ENCODE results near the gene ADGRF5. TPM values are rescaled to one million over a fixed set of nuclear protein-coding genes. Genes with fewer than 3 reads are reported as not detected.
"Not testable (repeated sequence)": the region's sequence is repeated elsewhere in the genome, so short reads cannot be mapped to it uniquely, and the experiment has no call there.

Gene ADGRF5
- total RNA-seq, 1 donor from 2014 or later: 48.0 TPM

- intact Hi-C loops (cut with DNase I): no loop called here
- ATAC-seq (no peak), DNase-seq (ENCODE audit: missing footprints) (no peak)
Observed at GRCh38 chr6:46901882-46902314, 19.8 kb downstream of the ADGRF5 start.

- DNase-seq (ENCODE audit: missing footprints) (no peak), ATAC-seq (no peak)
- intact Hi-C loops (cut with DNase I): no loop called here
Observed at GRCh38 chr6:46900266-46900665, 21.5 kb downstream of the ADGRF5 start.

- no peak for DNase-seq (ENCODE audit: missing footprints)
- intact Hi-C loops (cut with DNase I): no loop called here
- ATAC-seq: no peak
Observed at GRCh38 chr6:46899659-46900058, 22.1 kb downstream of the ADGRF5 start.

GRCh38 chr6:46898006-46898405 lies 23.7 kb downstream of the ADGRF5 start:
- DNase-seq (ENCODE audit: missing footprints): no peak
- intact Hi-C loops (cut with DNase I): no loop called here
- no peak for ATAC-seq

- intact Hi-C loops (cut with DNase I): no loop called here
- ATAC-seq (no peak), DNase-seq (ENCODE audit: missing footprints) (no peak)
Observed at GRCh38 chr6:46896871-46897270, 24.9 kb downstream of the ADGRF5 start.

- no peak for DNase-seq (ENCODE audit: missing footprints)
- ATAC-seq: no peak
- intact Hi-C loops (cut with DNase I): no loop called here
Observed at GRCh38 chr6:46895930-46896329, 25.8 kb downstream of the ADGRF5 start.

GRCh38 chr6:46894433-46894832 lies 27.3 kb downstream of the ADGRF5 start:
- no peak for DNase-seq (ENCODE audit: missing footprints)
- ATAC-seq: no peak
- intact Hi-C loops (cut with DNase I): no loop called here

GRCh38 chr6:46893648-46894047 lies 28.1 kb downstream of the ADGRF5 start:
- DNase-seq (ENCODE audit: missing footprints) (no peak), ATAC-seq (no peak)
- intact Hi-C loops (cut with DNase I): no loop called here

- intact Hi-C loops (cut with DNase I): no loop called here
- ATAC-seq: no peak
- no peak for DNase-seq (ENCODE audit: missing footprints)
Observed at GRCh38 chr6:46891252-46891795, 30.4 kb downstream of the ADGRF5 start.

- intact Hi-C loops (cut with DNase I): no loop called here
- no peak for DNase-seq (ENCODE audit: missing footprints)
- no peak for ATAC-seq
Observed at GRCh38 chr6:46888578-46888977, 33.2 kb downstream of the ADGRF5 start.

- DNase-seq (ENCODE audit: missing footprints): no peak
- intact Hi-C loops (cut with DNase I): no loop called here
- no peak for ATAC-seq
Observed at GRCh38 chr6:46888031-46888430, 33.7 kb downstream of the ADGRF5 start.

- DNase-seq (ENCODE audit: missing footprints) (no peak), ATAC-seq (no peak)
- intact Hi-C loops (cut with DNase I): no loop called here
Observed at GRCh38 chr6:46882645-46883044, 39.1 kb downstream of the ADGRF5 start.

- DNase-seq (ENCODE audit: missing footprints): no peak
- intact Hi-C loops (cut with DNase I): no loop called here
- no peak for ATAC-seq
Observed at GRCh38 chr6:46879003-46879402, 42.7 kb downstream of the ADGRF5 start.

- intact Hi-C loops (cut with DNase I): no loop called here
- no peak for ATAC-seq
- DNase-seq (ENCODE audit: missing footprints): no peak
Observed at GRCh38 chr6:46876126-46876525, 45.6 kb downstream of the ADGRF5 start.

GRCh38 chr6:46867411-46867810 lies 54.3 kb downstream of the ADGRF5 start:
- ATAC-seq (no peak), DNase-seq (ENCODE audit: missing footprints) (no peak)
- intact Hi-C loops (cut with DNase I): no loop called here

GRCh38 chr6:46865221-46865620 lies 56.5 kb downstream of the ADGRF5 start:
- ATAC-seq (no peak), DNase-seq (ENCODE audit: missing footprints) (no peak)
- intact Hi-C loops (cut with DNase I): no loop called here

- no peak for ATAC-seq
- DNase-seq (ENCODE audit: missing footprints): no peak
- intact Hi-C loops (cut with DNase I): no loop called here
Observed at GRCh38 chr6:46863791-46864190, 57.9 kb downstream of the ADGRF5 start.

- intact Hi-C loops (cut with DNase I): no loop called here
- ATAC-seq (no peak), DNase-seq (ENCODE audit: missing footprints) (no peak)
Observed at GRCh38 chr6:46862381-46862780, 59.4 kb downstream of the ADGRF5 start.

GRCh38 chr6:46855966-46856365 lies 65.8 kb downstream of the ADGRF5 start:
- intact Hi-C loops (cut with DNase I); ATAC-seq; DNase-seq (ENCODE audit: missing footprints): not testable (repeated sequence)

GRCh38 chr6:46851576-46851975 lies 70.2 kb downstream of the ADGRF5 start:
- ATAC-seq: peak; percentile 22
- DNase-seq (ENCODE audit: missing footprints); intact Hi-C loops (cut with DNase I): not testable (repeated sequence)

- no peak for ATAC-seq
- DNase-seq (ENCODE audit: missing footprints): no peak
- intact Hi-C loops (cut with DNase I): no loop called here
Observed at GRCh38 chr6:46850792-46851191, 70.9 kb downstream of the ADGRF5 start.
